Measurements from ENCODE around the gene SLC17A1. TPM values are rescaled to one million over a fixed set of nuclear protein-coding genes. Genes with fewer than 3 reads are reported as not detected.

SLC17A1 gene
- total RNA-seq, 1 experiment from 2014 or later = 0.24 TPM

GRCh38 chr6:25745836-25746235 lies 86.0 kb downstream of the SLC17A1 start:
- in situ Hi-C loops (cut with HindIII; ENCODE audit: low pct_unique_long_range_greater_than_20kb, low sequenced_read_pairs) = no loop called here
- DNase-seq (ENCODE audit: low read depth) = no peak

GRCh38 chr6:25743868-25744267 lies 88.0 kb downstream of the SLC17A1 start:
- in situ Hi-C loops (cut with HindIII; ENCODE audit: low pct_unique_long_range_greater_than_20kb, low sequenced_read_pairs) = no loop called here
- no peak for DNase-seq (ENCODE audit: low read depth)

- in situ Hi-C loops (cut with HindIII; ENCODE audit: low pct_unique_long_range_greater_than_20kb, low sequenced_read_pairs) = no loop called here
- no peak for DNase-seq (ENCODE audit: low read depth)
Measured at GRCh38 chr6:25735261-25735660, 96.6 kb downstream of the SLC17A1 start.

Other genes starting within 250 kb of the SLC17A1 start
- not detected in 2 replicates for gene SCGN, start 179.8 kb downstream of the SLC17A1 start, total RNA-seq (2014; rRNA removed; shearing (Covaris generic); ENCODE audit: low replicate concordance)
- not detected in 2 replicates for gene SLC17A4, start 77.3 kb downstream of the SLC17A1 start, total RNA-seq (2014; rRNA removed; shearing (Covaris generic); ENCODE audit: low replicate concordance)
- 1.5 and 29.5 TPM in 2 replicates for gene SLC17A3, start 42.2 kb upstream of the SLC17A1 start, total RNA-seq (2014; rRNA removed; shearing (Covaris generic); ENCODE audit: low replicate concordance)
- gene SLC17A2, start 98.6 kb upstream of the SLC17A1 start, total RNA-seq (2014; rRNA removed; shearing (Covaris generic); ENCODE audit: low replicate concordance) = not detected in 2 replicates
- gene TRIM38, start 130.8 kb upstream of the SLC17A1 start, total RNA-seq (2014; rRNA removed; shearing (Covaris generic); ENCODE audit: low replicate concordance) = 5.8 and 6.7 TPM in 2 replicates

Measured in Caki2 (cell line).